GM23338 (cell line): ENCODE measurements around the gene IRF2BPL. TPM values are rescaled to one million over a fixed set of nuclear protein-coding genes. Genes with fewer than 3 reads are reported as not detected.

Source experiments
- ATAC-seq: fragments of 200-7000 bp; cut with Tn5 transposase; 3 replicates; pipeline ENCODE4 v1.9.1; 2020
- DNase-seq: peaks from one replicate; pipeline ENCODE4 v3.0.0-alpha.2; 2015; ENCODE audit warnings: low spot score
- H2AFZ ChIP-seq: fragments of 200-600 bp; sonication (generic); 2 replicates; pipeline ENCODE4 v1.8.0; 2016; ENCODE audit warnings: antibody characterized with exemption, mild to moderate bottlenecking, moderate library complexity
- H3F3A ChIP-seq: fragments of 200-600 bp; sonication (generic); replicated peaks from 2 replicates; pipeline ENCODE4 v1.8.0; 2017; ENCODE audit warnings: antibody characterized with exemption, mixed run types, low read depth
- H3K27ac ChIP-seq: fragments of 200-600 bp; sonication (generic); 2 replicates; pipeline ENCODE4 v1.6.1; 2016; ENCODE audit warnings: low read depth
- H3K27me3 ChIP-seq: fragments of 200-600 bp; sonication (generic); 2 replicates; pipeline ENCODE4 v1.8.0; 2016; ENCODE audit warnings: mild to moderate bottlenecking, mixed run types, moderate library complexity; ENCODE audit not compliant: insufficient read depth
- H3K36me3 ChIP-seq: fragments of 200-600 bp; sonication (generic); 2 replicates; pipeline ENCODE4 v1.8.0; 2016; ENCODE audit warnings: mild to moderate bottlenecking; ENCODE audit not compliant: insufficient read depth
- H3K4me1 ChIP-seq: fragments of 200-600 bp; sonication (generic); 2 replicates; pipeline ENCODE4 v1.8.0; 2016; ENCODE audit warnings: mild to moderate bottlenecking, moderate library complexity; ENCODE audit not compliant: insufficient read depth
- H3K4me2 ChIP-seq: fragments of 200-600 bp; sonication (generic); 2 replicates; pipeline ENCODE4 v1.7.1; 2017; ENCODE audit warnings: mixed run types
- H3K4me3 ChIP-seq: fragments of 200-600 bp; sonication (generic); 2 replicates; pipeline ENCODE4 v1.6.1; 2016; ENCODE audit warnings: mixed run types
- H3K79me2 ChIP-seq: fragments of 200-600 bp; sonication (generic); replicated peaks from 2 replicates; pipeline ENCODE4 v1.8.0; 2017; ENCODE audit warnings: mild to moderate bottlenecking; ENCODE audit not compliant: insufficient read depth
- H3K9me2 ChIP-seq: fragments of 200-600 bp; sonication (generic); 2 replicates; pipeline ENCODE4 v1.8.0; 2017; ENCODE audit not compliant: insufficient read depth
- H4K20me1 ChIP-seq: fragments of 200-600 bp; sonication (generic); replicated peaks from 2 replicates; pipeline ENCODE4 v1.8.0; 2017; ENCODE audit warnings: mild to moderate bottlenecking; ENCODE audit not compliant: insufficient read depth
- H3K27ac Mint-ChIP-seq: 2 replicates; pipeline ENCODE4 v1.8.0; 2020; ENCODE audit warnings: inconsistent platforms, mild to moderate bottlenecking, moderate library complexity, mixed read lengths
- H3K27me3 Mint-ChIP-seq: 3 replicates; pipeline ENCODE4 v1.8.0; 2022; ENCODE audit warnings: low read depth, mild to moderate bottlenecking, moderate library complexity, mixed read lengths, inconsistent platforms; ENCODE audit not compliant: insufficient read depth, poor library complexity
- H3K36me3 Mint-ChIP-seq: 3 replicates; pipeline ENCODE4 v1.8.0; 2021; ENCODE audit warnings: low read depth, mild to moderate bottlenecking, inconsistent platforms, moderate library complexity, mixed read lengths
- H3K4me1 Mint-ChIP-seq: 3 replicates; pipeline ENCODE4 v1.8.0; 2020; ENCODE audit warnings: mild to moderate bottlenecking, inconsistent platforms, mixed read lengths
- H3K4me3 Mint-ChIP-seq: 3 replicates; pipeline ENCODE4 v1.8.0; 2021; ENCODE audit warnings: moderate library complexity, mild to moderate bottlenecking, inconsistent platforms, mixed read lengths
- H3K9me3 Mint-ChIP-seq: 3 replicates; pipeline ENCODE4 v1.8.0; 2020; ENCODE audit warnings: moderate library complexity, mild to moderate bottlenecking, inconsistent platforms, mixed read lengths
- CREB1 ChIP-seq: fragments of 250-450 bp; sonication (Bioruptor Pico); IDR thresholded peaks from 2 replicates; pipeline ENCODE4 v1.5.0; 2020; ENCODE audit warnings: low read depth, mild to moderate bottlenecking, moderate library complexity
- EZH2 ChIP-seq: fragments of 200-600 bp; sonication (generic); IDR thresholded peaks from one replicate; pipeline ENCODE4 v1.8.0; 2017; ENCODE audit warnings: antibody characterized with exemption, mild to moderate bottlenecking, low read depth; ENCODE audit not compliant: unreplicated experiment
- EZH2phosphoT487 ChIP-seq: fragments of 200-600 bp; sonication (generic); IDR thresholded peaks from one replicate; pipeline ENCODE4 v1.8.1; 2018; ENCODE audit warnings: antibody characterized with exemption; ENCODE audit not compliant: unreplicated experiment
- JUNB ChIP-seq: IDR thresholded peaks from one replicate; pipeline ENCODE4 v1.6.1; 2016; ENCODE audit warnings: antibody characterized with exemption; ENCODE audit not compliant: unreplicated experiment
- NANOG ChIP-seq: IDR thresholded peaks from 2 replicates; pipeline ENCODE4 v1.6.1; 2016; ENCODE audit warnings: antibody characterized with exemption, borderline replicate concordance
- POLR2AphosphoS5 ChIP-seq: IDR thresholded peaks from 2 replicates; pipeline ENCODE4 v1.6.1; 2016; ENCODE audit warnings: antibody characterized with exemption, low read depth
- STAT1 ChIP-seq: IDR thresholded peaks from one replicate; pipeline ENCODE4 v1.6.1; 2016; ENCODE audit warnings: antibody characterized with exemption; ENCODE audit not compliant: unreplicated experiment
- ZNF114 ChIP-seq: fragments of 250-450 bp; sonication (Bioruptor Pico); IDR thresholded peaks from 2 replicates; pipeline ENCODE4 v1.5.0; 2020; ENCODE audit warnings: mild to moderate bottlenecking, moderate library complexity
- ZNF331 ChIP-seq: fragments of 250-450 bp; sonication (Bioruptor Pico); IDR thresholded peaks from 2 replicates; pipeline ENCODE4 v1.5.0; 2020; ENCODE audit warnings: low read depth, mild to moderate bottlenecking, moderate library complexity
- polyA plus RNA-seq: library from polyadenylated mRNA; unstranded; fragments of >200 nt; fragmentation: Nextera tagmentation; extraction: Ambion mirVana; gene quantifications from 2 replicates; pipeline ENCODE4 v1.2.1, GENCODE V29; 2016
- total RNA-seq: library from RNA; depleted of rRNA; stranded (reverse); fragments of >200 nt; shearing (Covaris generic); gene quantifications from 2 replicates; pipeline ENCODE4 v1.2.3, GENCODE V29; 2014
- TF ChIP-seq, protein P1 (sequence below), 2 experiments: fragments of 200-600 bp in 1 of 2; sonication (generic) in 1 of 2; conservative IDR thresholded peaks; 2 replicates each; pipeline versions ENCODE4 v1.5.1 to v1.6.1; 2016 to 2017; ENCODE audit warnings: antibody characterized with exemption in 2 of 2, low read depth in 2 of 2, mild to moderate bottlenecking in 2 of 2, moderate library complexity in 1 of 2
- TF ChIP-seq, protein P2 (sequence below): IDR thresholded peaks from 2 replicates; pipeline ENCODE4 v1.6.1; 2016; ENCODE audit warnings: antibody characterized with exemption
- TF ChIP-seq, protein P3 (sequence below): IDR thresholded peaks from one replicate; pipeline ENCODE4 v1.6.1; 2018; ENCODE audit warnings: antibody characterized with exemption; ENCODE audit not compliant: unreplicated experiment

IRF2BPL gene
- total and polyA plus RNA-seq, 2 experiments from 2014 or later = 11.2 to 119 TPM

DNA sequence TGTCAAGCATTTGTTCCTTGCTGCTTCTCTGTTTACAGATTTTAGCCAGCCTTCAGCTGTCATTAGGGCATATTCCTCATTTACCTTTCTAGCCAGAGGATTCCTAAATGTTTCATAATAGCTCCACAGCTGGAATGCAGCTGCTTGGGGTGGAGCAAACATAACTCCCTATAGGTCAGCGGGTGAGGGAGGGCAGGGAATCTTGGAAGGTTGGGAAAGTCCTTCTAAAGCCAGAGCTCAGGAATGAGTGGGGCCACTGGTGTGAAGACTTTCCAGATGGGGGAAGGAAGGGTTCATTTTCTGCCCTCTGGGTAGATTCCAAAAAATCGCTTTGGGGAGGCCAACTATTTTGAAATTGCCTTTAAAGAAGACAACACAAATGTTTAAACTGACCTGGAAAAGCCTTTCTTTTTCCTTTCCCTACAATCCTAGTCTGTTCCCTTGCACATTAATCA is 16.3 kb upstream of the IRF2BPL start:
- Mint-ChIP-seq H3K27me3 (peaks cover 16% of the 10 kb centered on the region), H3K36me3 (no peaks in the 10 kb centered on the region), H3K4me1 (peaks cover 52% of the 10 kb centered on the region), H3K27ac (no peak overlapping the region), H3K9me3 (no peaks in the 10 kb centered on the region), H3K4me3 (no peak overlapping the region)
- ATAC-seq = peak; percentile 25
- H3F3A ChIP-seq = peaks cover 28% of the 10 kb centered on the region; the same call in 1 of the 2 replicates
- no peaks in the 10 kb centered on the region for H3K36me3 ChIP-seq
- H4K20me1 ChIP-seq = no peaks in the 10 kb centered on the region
- no peaks in the 10 kb centered on the region for H3K27me3 ChIP-seq
- no peaks in the 10 kb centered on the region for H3K9me2 ChIP-seq
- H3K4me2 ChIP-seq = peak overlapping the region; percentile 46
- H3K4me3 ChIP-seq = no peak overlapping the region
- 0 out of 2 replicates have a peak overlapping the region, but pooled peaks have one; percentile 63 for H2AFZ ChIP-seq
- peaks cover 57% of the 10 kb centered on the region for H3K4me1 ChIP-seq
- peak; percentile 54 for DNase-seq
- no peaks in the 10 kb centered on the region for H3K79me2 ChIP-seq
- H3K27ac ChIP-seq = peak overlapping the region; percentile 76; the same call in 1 of the 2 replicates
- TF ChIP-seq CREB1 (CRISPR knock-in tag) (no peak), ZNF331 (CRISPR knock-in tag) (no peak), NANOG (no peak), ZNF114 (CRISPR knock-in tag) (no peak), STAT1 (no peak), JUNB (no peak), EZH2phosphoT487 (no peak), EZH2 (no peak), POLR2AphosphoS5 (no peak)
- TF ChIP-seq, protein P1, sequence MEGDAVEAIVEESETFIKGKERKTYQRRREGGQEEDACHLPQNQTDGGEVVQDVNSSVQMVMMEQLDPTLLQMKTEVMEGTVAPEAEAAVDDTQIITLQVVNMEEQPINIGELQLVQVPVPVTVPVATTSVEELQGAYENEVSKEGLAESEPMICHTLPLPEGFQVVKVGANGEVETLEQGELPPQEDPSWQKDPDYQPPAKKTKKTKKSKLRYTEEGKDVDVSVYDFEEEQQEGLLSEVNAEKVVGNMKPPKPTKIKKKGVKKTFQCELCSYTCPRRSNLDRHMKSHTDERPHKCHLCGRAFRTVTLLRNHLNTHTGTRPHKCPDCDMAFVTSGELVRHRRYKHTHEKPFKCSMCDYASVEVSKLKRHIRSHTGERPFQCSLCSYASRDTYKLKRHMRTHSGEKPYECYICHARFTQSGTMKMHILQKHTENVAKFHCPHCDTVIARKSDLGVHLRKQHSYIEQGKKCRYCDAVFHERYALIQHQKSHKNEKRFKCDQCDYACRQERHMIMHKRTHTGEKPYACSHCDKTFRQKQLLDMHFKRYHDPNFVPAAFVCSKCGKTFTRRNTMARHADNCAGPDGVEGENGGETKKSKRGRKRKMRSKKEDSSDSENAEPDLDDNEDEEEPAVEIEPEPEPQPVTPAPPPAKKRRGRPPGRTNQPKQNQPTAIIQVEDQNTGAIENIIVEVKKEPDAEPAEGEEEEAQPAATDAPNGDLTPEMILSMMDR (conservative IDR thresholded peaks at IDR 0.05; ENCODE audit: low read depth in 2 of 2) = no peak
- TF ChIP-seq, protein P2, sequence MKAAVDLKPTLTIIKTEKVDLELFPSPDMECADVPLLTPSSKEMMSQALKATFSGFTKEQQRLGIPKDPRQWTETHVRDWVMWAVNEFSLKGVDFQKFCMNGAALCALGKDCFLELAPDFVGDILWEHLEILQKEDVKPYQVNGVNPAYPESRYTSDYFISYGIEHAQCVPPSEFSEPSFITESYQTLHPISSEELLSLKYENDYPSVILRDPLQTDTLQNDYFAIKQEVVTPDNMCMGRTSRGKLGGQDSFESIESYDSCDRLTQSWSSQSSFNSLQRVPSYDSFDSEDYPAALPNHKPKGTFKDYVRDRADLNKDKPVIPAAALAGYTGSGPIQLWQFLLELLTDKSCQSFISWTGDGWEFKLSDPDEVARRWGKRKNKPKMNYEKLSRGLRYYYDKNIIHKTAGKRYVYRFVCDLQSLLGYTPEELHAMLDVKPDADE = no peak
- TF ChIP-seq, protein P3, sequence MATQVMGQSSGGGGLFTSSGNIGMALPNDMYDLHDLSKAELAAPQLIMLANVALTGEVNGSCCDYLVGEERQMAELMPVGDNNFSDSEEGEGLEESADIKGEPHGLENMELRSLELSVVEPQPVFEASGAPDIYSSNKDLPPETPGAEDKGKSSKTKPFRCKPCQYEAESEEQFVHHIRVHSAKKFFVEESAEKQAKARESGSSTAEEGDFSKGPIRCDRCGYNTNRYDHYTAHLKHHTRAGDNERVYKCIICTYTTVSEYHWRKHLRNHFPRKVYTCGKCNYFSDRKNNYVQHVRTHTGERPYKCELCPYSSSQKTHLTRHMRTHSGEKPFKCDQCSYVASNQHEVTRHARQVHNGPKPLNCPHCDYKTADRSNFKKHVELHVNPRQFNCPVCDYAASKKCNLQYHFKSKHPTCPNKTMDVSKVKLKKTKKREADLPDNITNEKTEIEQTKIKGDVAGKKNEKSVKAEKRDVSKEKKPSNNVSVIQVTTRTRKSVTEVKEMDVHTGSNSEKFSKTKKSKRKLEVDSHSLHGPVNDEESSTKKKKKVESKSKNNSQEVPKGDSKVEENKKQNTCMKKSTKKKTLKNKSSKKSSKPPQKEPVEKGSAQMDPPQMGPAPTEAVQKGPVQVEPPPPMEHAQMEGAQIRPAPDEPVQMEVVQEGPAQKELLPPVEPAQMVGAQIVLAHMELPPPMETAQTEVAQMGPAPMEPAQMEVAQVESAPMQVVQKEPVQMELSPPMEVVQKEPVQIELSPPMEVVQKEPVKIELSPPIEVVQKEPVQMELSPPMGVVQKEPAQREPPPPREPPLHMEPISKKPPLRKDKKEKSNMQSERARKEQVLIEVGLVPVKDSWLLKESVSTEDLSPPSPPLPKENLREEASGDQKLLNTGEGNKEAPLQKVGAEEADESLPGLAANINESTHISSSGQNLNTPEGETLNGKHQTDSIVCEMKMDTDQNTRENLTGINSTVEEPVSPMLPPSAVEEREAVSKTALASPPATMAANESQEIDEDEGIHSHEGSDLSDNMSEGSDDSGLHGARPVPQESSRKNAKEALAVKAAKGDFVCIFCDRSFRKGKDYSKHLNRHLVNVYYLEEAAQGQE = no peak
